GM12878 (cell line): Measurements from ENCODE around the gene TMEM127. TPM values are rescaled to one million over a fixed set of nuclear protein-coding genes. Genes with fewer than 3 reads are reported as not detected.

Experiments
- ATAC-seq: fragments of 200-7000 bp; cut with Tn5 transposase; 3 replicates; pipeline ENCODE4 v1.9.1; 2020; ENCODE audit warnings: mild to moderate bottlenecking, moderate library complexity
- BruUV-seq: library from RNA; stranded (reverse); fragments of 400-500 nt; replicated peaks from 2 replicates; lab custom pipeline; 2021; lab: Mats Ljungman, UMichigan
- CTCF ChIA-PET: fragments of 300-600 bp; sonication (Branson Sonifier 250); formaldehyde crosslinking; extraction: SDS; loops from one replicate; lab custom pipeline; 2021; ENCODE audit warnings: inconsistent platforms; lab: Yijun Ruan, JAX
- POLR2A ChIA-PET: fragments of 350-600 bp; formaldehyde crosslinking; extraction: SDS; loops from one replicate; lab custom pipeline; 2021; ENCODE audit warnings: inconsistent platforms; lab: Charles Lee
- RAD21 ChIA-PET: fragments of 300-600 bp; sonication (Branson Sonifier 250); formaldehyde crosslinking; loops from one replicate; lab custom pipeline; 2023; ENCODE audit warnings: antibody characterized with exemption; ENCODE audit not compliant: unreplicated experiment; lab: Charles Lee
- SMC1A ChIA-PET: fragments of 300-600 bp; sonication (Branson Sonifier 250); formaldehyde crosslinking; loops from one replicate; lab custom pipeline; 2023; ENCODE audit not compliant: unreplicated experiment, uncharacterized antibody; lab: Charles Lee
- DNase-seq: peaks from one replicate; pipeline ENCODE4 v3.0.0-alpha.2; 2011; ENCODE audit warnings: low read depth, low spot score
- FAIRE-seq: peaks from 3 replicates; lab custom pipeline; 2011; peaks lifted over from hg19 to GRCh38; lab: Jason Lieb, UNC
- H2AFZ ChIP-seq: 2 replicates; pipeline ENCODE4 v1.6.0; 2011; ENCODE audit warnings: low read depth, low read length, control low read depth; ENCODE audit not compliant: control insufficient read depth
- H3K27ac ChIP-seq: 2 replicates; pipeline ENCODE4 v1.5.1; 2011; ENCODE audit warnings: control low read depth; ENCODE audit not compliant: control insufficient read depth, insufficient read depth
- H3K27me3 ChIP-seq, 2 experiments: replicated peaks in 1 of 2; 2 replicates each; pipeline versions ENCODE4 v1.6.0 to v1.6.1; 2011; ENCODE audit warnings: low read length in 1 of 2; ENCODE audit not compliant: control insufficient read depth in 2 of 2, insufficient read depth in 2 of 2
- H3K36me3 ChIP-seq, 2 experiments: 2 replicates each; pipeline ENCODE4 v1.5.1; 2011; ENCODE audit warnings: low read length in 1 of 2; ENCODE audit not compliant: control insufficient read depth in 2 of 2, insufficient read depth in 2 of 2
- H3K4me1 ChIP-seq: 2 replicates; pipeline ENCODE4 v1.6.1; 2011; ENCODE audit warnings: mild to moderate bottlenecking, low read length, moderate library complexity, mixed read lengths; ENCODE audit not compliant: control insufficient read depth, insufficient read depth
- H3K4me2 ChIP-seq: 2 replicates; pipeline ENCODE4 v1.6.0; 2011; ENCODE audit warnings: control low read depth; ENCODE audit not compliant: control insufficient read depth, insufficient read depth
- H3K4me3 ChIP-seq: fragments of 200-600 bp; sonication (generic); 2 replicates; pipeline ENCODE4 v1.5.1; 2016
- H3K79me2 ChIP-seq: 2 replicates; pipeline ENCODE4 v1.6.0; 2011; ENCODE audit warnings: low read length; ENCODE audit not compliant: control insufficient read depth, insufficient read depth
- H3K9ac ChIP-seq: 2 replicates; pipeline ENCODE4 v1.8.0; 2011; ENCODE audit warnings: low read length, control low read depth, mixed read lengths; ENCODE audit not compliant: control insufficient read depth, insufficient read depth
- H3K9me3 ChIP-seq: replicated peaks from 3 replicates; pipeline ENCODE4 v1.5.1; 2011; ENCODE audit warnings: mild to moderate bottlenecking, low read length; ENCODE audit not compliant: control insufficient read depth, insufficient read depth
- H4K20me1 ChIP-seq: 2 replicates; pipeline ENCODE4 v1.6.0; 2011; ENCODE audit not compliant: control insufficient read depth, insufficient read depth
- KLF5 ChIP-seq: fragments of 450-650 bp; IDR thresholded peaks from 2 replicates; pipeline ENCODE4 v1.6.1; 2014; ENCODE audit warnings: mild to moderate bottlenecking; ENCODE audit not compliant: partially characterized antibody
- PAX5 ChIP-seq: IDR thresholded peaks from 2 replicates; pipeline ENCODE4 v1.6.1; 2011; ENCODE audit warnings: low read depth, low read length, borderline replicate concordance
- POU2F2 ChIP-seq: IDR thresholded peaks from 3 replicates; pipeline ENCODE4 v1.6.1; 2011; ENCODE audit warnings: low read depth, mild to moderate bottlenecking, low read length, borderline replicate concordance
- SUZ12 ChIP-seq: fragments of 200-600 bp; sonication (generic); IDR thresholded peaks from one replicate; pipeline ENCODE4 v1.6.1; 2018; ENCODE audit warnings: antibody characterized with exemption, mild to moderate bottlenecking; ENCODE audit not compliant: unreplicated experiment
- TBL1XR1 ChIP-seq: IDR thresholded peaks from 2 replicates; pipeline ENCODE4 v1.6.1; 2012; ENCODE audit warnings: low read depth, low read length, improper control_type of control experiment
- TCF12 ChIP-seq: IDR thresholded peaks from 2 replicates; pipeline ENCODE4 v1.6.1; 2011; ENCODE audit warnings: low read depth, mild to moderate bottlenecking, low read length
- ZZZ3 ChIP-seq: IDR thresholded peaks from 2 replicates; pipeline ENCODE4 v1.6.1; 2011; ENCODE audit warnings: low read depth; ENCODE audit not compliant: control insufficient read depth, insufficient read length
- WGBS: methylation state at CpG from one replicate; pipeline ENCODE4 v1.1.6; 2016; ENCODE audit warnings: low lambda C conversion rate; ENCODE audit not compliant: insufficient replicate concordance, insufficient coverage; ENCODE audit errors: missing lambda C conversion rate; 5-methylcytosine and 5-hydroxymethylcytosine counted together
- in situ Hi-C: fragments of 300-500 bp; cut with MboI; formaldehyde crosslinking; loops from 9 replicates; pipeline ENCODE4 v1.14.3; 2018; ENCODE audit warnings: mixed read lengths
- intact Hi-C: fragments of 100-400 bp; cut with micrococcal nuclease; formaldehyde crosslinking; loops from one replicate; pipeline ENCODE4 v1.14.2; 2022; ENCODE audit not compliant: unreplicated experiment
- polyA plus RNA-seq, 11 experiments: library from polyadenylated mRNA; depleted of rRNA in 4 of 11; unstranded in 6 of 11; stranded (reverse) in 5 of 11; fragments of >200 nt; fragmentation: Nextera tagmentation in 4 of 11; fragmentation: Illumina TruSeq in 1 of 11; extraction: Ambion mirVana in 4 of 11; extraction: Trizol in 1 of 11; gene quantifications; 1 replicate in 1 of 11; 2 replicates in 10 of 11; pipeline versions ENCODE4 v1.2.1 to v1.2.3, GENCODE V29; 2011 to 2016; ENCODE audit warnings: inconsistent platforms in 2 of 11, missing spikeins in 2 of 11, low read depth in 1 of 11
- total RNA-seq, 4 experiments: library from RNA; depleted of rRNA in 3 of 4; stranded (reverse); fragments of >200 nt in 3 of 4; fragmentation: Illumina TruSeq in 1 of 4; extraction: Trizol in 1 of 4; gene quantifications; 2 replicates each; pipeline versions ENCODE4 v1.2.1 to v1.2.3, GENCODE V29; 2013 to 2021
- TF ChIP-seq, protein P1 (sequence below): fragments of 450-650 bp; IDR thresholded peaks from 2 replicates; pipeline ENCODE4 v1.6.1; 2016; ENCODE audit warnings: mild to moderate bottlenecking

Gene TMEM127
- total and polyA plus RNA-seq, 10 of the 15 experiments (the other 5 are each of a cell fraction or from before 2014, with no cell fraction given), result 2.6 to 27.2 (median 17.7) TPM

DNA sequence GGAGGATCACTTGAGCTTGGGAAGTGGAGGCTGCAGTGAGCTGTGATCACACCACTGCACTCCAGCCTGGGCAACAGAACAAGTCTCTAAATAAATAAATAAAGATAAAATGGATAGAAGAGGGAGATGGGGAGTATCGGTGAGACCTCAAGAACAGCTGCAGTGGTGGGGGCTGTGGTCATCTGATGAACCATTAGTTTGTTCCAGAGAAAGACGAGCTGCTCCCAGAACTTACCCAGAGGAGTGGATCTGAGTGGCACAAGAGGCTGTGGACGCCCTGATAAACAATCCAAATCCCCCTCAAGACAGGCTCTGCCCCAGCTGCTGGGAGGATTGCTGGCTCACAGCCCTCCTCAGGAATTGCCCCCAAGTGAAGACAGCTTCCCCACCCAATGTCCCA lies 26.7 kb downstream of the TMEM127 start:
- 64% methylated on average over 3 of the region's 3 CpGs for WGBS
- Histone ChIP-seq H3K27ac (no peak overlapping the region), H4K20me1 (no peaks in the 10 kb centered on the region), H3K4me2 (no peak overlapping the region), H3K79me2 (no peaks in the 10 kb centered on the region), H3K4me1 (peaks cover 34% of the 10 kb centered on the region), H2AFZ (no peak overlapping the region), H3K4me3 (no peak overlapping the region), H3K9ac (no peak overlapping the region), H3K27me3 (no peaks in the 10 kb centered on the region), H3K9me3 (no peaks in the 10 kb centered on the region), H3K36me3 (no peaks in the 10 kb centered on the region)
- POLR2A ChIA-PET, result interaction anchor here (1.1 kb wide), 1 partner anchor 11 kb away, joined by 3 read pairs; no protein-coding TSS in a partner anchor
- no peak for ATAC-seq
- FAIRE-seq, result no peak
- BruUV-seq, result no TSS peak
- no peak for DNase-seq
- in situ Hi-C loops (no loop called here), intact Hi-C loops (no loop called here)
- RAD21 ChIA-PET, result no interaction called here
- SMC1A ChIA-PET, result interaction anchor here (1.1 to 2.0 kb wide), 4 partner anchors 12 to 100 kb away, joined by 3 to 5 read pairs (median 4); partner anchors contain the start of gene STARD7
- TF ChIP-seq TCF12 (no peak), ZZZ3 (no peak), POU2F2 (no peak), TBL1XR1 (no peak), SUZ12 (no peak), KLF5 (no peak), PAX5 (no peak)
- TF ChIP-seq, protein P1, sequence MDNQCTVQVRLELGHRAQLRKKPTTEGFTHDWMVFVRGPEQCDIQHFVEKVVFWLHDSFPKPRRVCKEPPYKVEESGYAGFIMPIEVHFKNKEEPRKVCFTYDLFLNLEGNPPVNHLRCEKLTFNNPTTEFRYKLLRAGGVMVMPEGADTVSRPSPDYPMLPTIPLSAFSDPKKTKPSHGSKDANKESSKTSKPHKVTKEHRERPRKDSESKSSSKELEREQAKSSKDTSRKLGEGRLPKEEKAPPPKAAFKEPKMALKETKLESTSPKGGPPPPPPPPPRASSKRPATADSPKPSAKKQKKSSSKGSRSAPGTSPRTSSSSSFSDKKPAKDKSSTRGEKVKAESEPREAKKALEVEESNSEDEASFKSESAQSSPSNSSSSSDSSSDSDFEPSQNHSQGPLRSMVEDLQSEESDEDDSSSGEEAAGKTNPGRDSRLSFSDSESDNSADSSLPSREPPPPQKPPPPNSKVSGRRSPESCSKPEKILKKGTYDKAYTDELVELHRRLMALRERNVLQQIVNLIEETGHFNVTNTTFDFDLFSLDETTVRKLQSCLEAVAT, result no peak
- CTCF ChIA-PET, result interaction anchor here (0.5 to 2.5 kb wide), 4 partner anchors 12 to 170 kb away, joined by 3 to 11 read pairs (median 4); no protein-coding TSS in a partner anchor
